Testis (tissue), 2 donors: ENCODE measurements around the gene TMEM117.

Experiments
- POLR2A ChIP-seq: fragments of 450-650 bp; IDR thresholded peaks from one replicate; pipeline ENCODE4 v1.6.1; 2017; ENCODE audit warnings: antibody characterized with exemption, mild to moderate bottlenecking, moderate library complexity
- TF ChIP-seq, protein P1 (sequence below), 3 experiments: fragments of 450-650 bp in 2 of 3; fragments of 200-600 bp in 1 of 3; sonication (generic) in 1 of 3; IDR thresholded peaks; one replicate each; pipeline ENCODE4 v1.5.1; 2016 to 2019; ENCODE audit warnings: antibody characterized with exemption in 3 of 3, mild to moderate bottlenecking in 2 of 3, moderate library complexity in 1 of 3

DNA sequence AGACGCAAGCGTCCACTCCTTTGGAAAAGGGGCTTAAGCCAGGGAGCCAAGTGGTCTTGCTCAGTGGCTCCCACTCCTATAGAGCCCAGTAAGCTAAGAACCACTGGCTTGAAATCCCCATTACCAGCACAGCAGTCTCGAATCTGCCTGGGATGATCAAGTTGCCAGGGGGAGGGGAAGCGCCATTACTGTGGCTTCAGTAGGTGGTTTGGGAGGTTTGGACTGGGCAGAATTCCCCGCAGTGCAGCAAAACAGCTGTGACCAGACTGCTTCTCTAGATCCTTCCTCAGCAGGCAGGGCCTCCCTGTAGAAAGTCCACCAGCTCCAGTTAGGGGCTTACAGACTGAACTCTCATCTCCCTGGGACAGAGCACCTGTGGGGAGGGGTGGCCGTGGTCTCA is 115.4 kb downstream of the TMEM117 start:
- no peak for TF ChIP-seq POLR2A
- TF ChIP-seq, protein P1, sequence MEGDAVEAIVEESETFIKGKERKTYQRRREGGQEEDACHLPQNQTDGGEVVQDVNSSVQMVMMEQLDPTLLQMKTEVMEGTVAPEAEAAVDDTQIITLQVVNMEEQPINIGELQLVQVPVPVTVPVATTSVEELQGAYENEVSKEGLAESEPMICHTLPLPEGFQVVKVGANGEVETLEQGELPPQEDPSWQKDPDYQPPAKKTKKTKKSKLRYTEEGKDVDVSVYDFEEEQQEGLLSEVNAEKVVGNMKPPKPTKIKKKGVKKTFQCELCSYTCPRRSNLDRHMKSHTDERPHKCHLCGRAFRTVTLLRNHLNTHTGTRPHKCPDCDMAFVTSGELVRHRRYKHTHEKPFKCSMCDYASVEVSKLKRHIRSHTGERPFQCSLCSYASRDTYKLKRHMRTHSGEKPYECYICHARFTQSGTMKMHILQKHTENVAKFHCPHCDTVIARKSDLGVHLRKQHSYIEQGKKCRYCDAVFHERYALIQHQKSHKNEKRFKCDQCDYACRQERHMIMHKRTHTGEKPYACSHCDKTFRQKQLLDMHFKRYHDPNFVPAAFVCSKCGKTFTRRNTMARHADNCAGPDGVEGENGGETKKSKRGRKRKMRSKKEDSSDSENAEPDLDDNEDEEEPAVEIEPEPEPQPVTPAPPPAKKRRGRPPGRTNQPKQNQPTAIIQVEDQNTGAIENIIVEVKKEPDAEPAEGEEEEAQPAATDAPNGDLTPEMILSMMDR (IDR thresholded peaks at IDR 0.05), result no peak
